K562 (cell line): ENCODE results near the gene SLC25A45. TPM values are rescaled to one million over a fixed set of nuclear protein-coding genes. Genes with fewer than 3 reads are reported as not detected.

ENCODE experiments used
- ADNP ChIP-seq: fragments of 200-800 bp; sonication (Bioruptor generic); IDR thresholded peaks from 2 replicates; pipeline ENCODE4 v1.6.1; 2016; ENCODE audit warnings: missing genetic modification characterization, missing compliant biosample characterization
- ELF2 ChIP-seq: fragments of 250-450 bp; sonication (Bioruptor Pico); IDR thresholded peaks from 2 replicates; pipeline ENCODE4 v1.5.0; 2021; ENCODE audit warnings: mild to moderate bottlenecking
- MTA2 ChIP-seq: fragments of 450-650 bp; IDR thresholded peaks from 2 replicates; pipeline ENCODE4 v1.6.1; 2016; ENCODE audit warnings: low read depth
- PHF20 ChIP-seq: fragments of 450-650 bp; IDR thresholded peaks from 2 replicates; pipeline ENCODE4 v1.6.1; 2018; ENCODE audit not compliant: partially characterized antibody
- RBM15 ChIP-seq: fragments of 200-400 bp; formaldehyde crosslinking; IDR thresholded peaks from 2 replicates; pipeline ENCODE4 v1.6.1; 2018; ENCODE audit warnings: mild to moderate bottlenecking, low read length, moderate library complexity; ENCODE audit not compliant: insufficient read depth
- ZEB2 ChIP-seq: fragments of 450-650 bp; IDR thresholded peaks from 2 replicates; pipeline ENCODE4 v1.6.1; 2016
- ZNF140 ChIP-seq: fragments of 250-450 bp; sonication (Bioruptor Pico); IDR thresholded peaks from 2 replicates; pipeline ENCODE4 v1.8.0; 2021; ENCODE audit warnings: moderate library complexity, mild to moderate bottlenecking, inconsistent platforms
- polyA plus RNA-seq, 8 experiments: library from polyadenylated mRNA; depleted of rRNA in 4 of 8; stranded (reverse) in 5 of 8; unstranded in 3 of 8; fragments of >200 nt; fragmentation: Nextera tagmentation in 2 of 8; fragmentation: Illumina TruSeq in 1 of 8; extraction: Ambion mirVana in 2 of 8; extraction: Trizol in 1 of 8; gene quantifications; 2 replicates each; pipeline versions ENCODE4 v1.2.1 to v1.2.3, GENCODE V29; 2011 to 2014; ENCODE audit warnings: inconsistent platforms in 1 of 8, missing spikeins in 1 of 8
- total RNA-seq, 7 experiments: library from RNA; depleted of rRNA in 6 of 7; stranded (reverse); fragments of >200 nt in 6 of 7; fragmentation: Illumina TruSeq in 2 of 7; extraction: Trizol in 2 of 7; gene quantifications; 2 replicates each; pipeline versions ENCODE4 v1.2.1 to v1.2.3, GENCODE V29; 2011 to 2021; ENCODE audit warnings: low replicate concordance in 1 of 7
- TF ChIP-seq, protein P1 (sequence below), 2 experiments: IDR thresholded peaks in 1 of 2; conservative IDR thresholded peaks in 1 of 2; 2 replicates each; pipeline ENCODE4 v1.6.1; 2016; ENCODE audit warnings: low read depth in 2 of 2, mild to moderate bottlenecking in 1 of 2, missing compliant biosample characterization in 1 of 2, missing genetic modification characterization in 1 of 2, moderate library complexity in 1 of 2
- TF ChIP-seq, protein P2 (sequence below): sonication (generic); formaldehyde crosslinking; IDR thresholded peaks from 2 replicates; pipeline ENCODE4 v1.8.1; 2022; ENCODE audit warnings: missing genetic modification reagents
- TF ChIP-seq, protein P3 (sequence below): sonication (generic); formaldehyde crosslinking; IDR thresholded peaks from 2 replicates; pipeline ENCODE4 v1.8.0; 2022; ENCODE audit warnings: mild to moderate bottlenecking, missing genetic modification reagents, borderline replicate concordance
- TF ChIP-seq, protein P4 (sequence below): fragments of 250-450 bp; sonication (Bioruptor Pico); IDR thresholded peaks from 2 replicates; pipeline ENCODE4 v1.8.0; 2021; ENCODE audit warnings: moderate library complexity, mild to moderate bottlenecking, inconsistent platforms
- TF ChIP-seq, protein P5 (sequence below): fragments of 450-650 bp; IDR thresholded peaks from 2 replicates; pipeline ENCODE4 v1.6.1; 2016; ENCODE audit warnings: low read depth

SLC25A45 gene
- total and polyA plus RNA-seq, 9 of the 15 experiments (the other 6 are each of a cell fraction or from before 2014, with no cell fraction given) = 0.15 to 2.3 (median 0.68) TPM

DNA sequence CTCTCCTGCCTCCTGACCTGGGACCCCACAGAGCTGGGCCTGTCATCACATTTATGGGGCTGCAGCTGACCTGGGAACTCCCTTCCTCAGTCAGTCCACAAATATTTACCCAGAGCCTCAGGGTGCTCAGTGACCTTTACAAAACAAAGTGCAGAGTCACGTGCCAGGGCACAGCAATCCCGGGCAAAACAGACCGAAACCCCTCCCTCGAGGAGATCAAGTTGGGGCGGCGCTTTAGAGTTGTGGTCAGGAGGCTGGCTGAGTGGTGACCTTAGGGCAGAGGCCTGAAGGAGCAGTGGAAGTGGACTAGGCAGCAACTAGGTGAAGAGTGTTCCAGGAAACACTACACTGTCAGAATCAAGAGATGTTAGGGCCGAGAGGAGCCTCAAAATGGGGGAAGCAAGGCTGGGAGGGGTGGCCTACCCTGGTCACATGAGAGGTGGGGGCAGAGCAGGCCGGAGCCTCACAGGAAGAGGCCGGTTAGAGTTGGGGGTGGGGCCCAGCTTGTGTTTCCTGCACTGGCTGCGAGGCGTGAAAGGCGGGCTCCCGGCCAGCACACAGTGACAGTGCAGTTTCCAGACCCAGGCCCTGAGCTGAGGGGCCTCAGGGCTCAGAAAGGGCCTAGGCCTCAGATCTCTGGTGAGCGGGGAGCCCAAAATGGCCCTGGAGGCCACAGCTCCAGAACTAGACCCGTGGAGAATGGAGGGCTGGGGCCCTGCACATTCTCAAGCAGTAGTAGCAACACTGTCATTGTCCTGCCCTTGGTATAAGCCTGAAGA lies 36.4 kb upstream of the SLC25A45 start (continued):
- TF ChIP-seq, protein P1, sequence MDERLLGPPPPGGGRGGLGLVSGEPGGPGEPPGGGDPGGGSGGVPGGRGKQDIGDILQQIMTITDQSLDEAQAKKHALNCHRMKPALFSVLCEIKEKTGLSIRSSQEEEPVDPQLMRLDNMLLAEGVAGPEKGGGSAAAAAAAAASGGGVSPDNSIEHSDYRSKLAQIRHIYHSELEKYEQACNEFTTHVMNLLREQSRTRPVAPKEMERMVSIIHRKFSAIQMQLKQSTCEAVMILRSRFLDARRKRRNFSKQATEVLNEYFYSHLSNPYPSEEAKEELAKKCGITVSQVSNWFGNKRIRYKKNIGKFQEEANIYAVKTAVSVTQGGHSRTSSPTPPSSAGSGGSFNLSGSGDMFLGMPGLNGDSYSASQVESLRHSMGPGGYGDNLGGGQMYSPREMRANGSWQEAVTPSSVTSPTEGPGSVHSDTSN (CRISPR knock-in tag; IDR thresholded peaks at IDR 0.05; ENCODE audit: low read depth) = no peak
- TF ChIP-seq, protein P1 (tag; conservative IDR thresholded peaks at IDR 0.05; ENCODE audit: low read depth) = peak; percentile 26
- TF ChIP-seq ZEB2 = peak; percentile 29; the same call in 1 of the 2 replicates
- no peak for TF ChIP-seq PHF20
- no peak for TF ChIP-seq ELF2 (CRISPR knock-in tag)
- TF ChIP-seq ZNF140 (CRISPR knock-in tag) = no peak
- TF ChIP-seq, protein P2, sequence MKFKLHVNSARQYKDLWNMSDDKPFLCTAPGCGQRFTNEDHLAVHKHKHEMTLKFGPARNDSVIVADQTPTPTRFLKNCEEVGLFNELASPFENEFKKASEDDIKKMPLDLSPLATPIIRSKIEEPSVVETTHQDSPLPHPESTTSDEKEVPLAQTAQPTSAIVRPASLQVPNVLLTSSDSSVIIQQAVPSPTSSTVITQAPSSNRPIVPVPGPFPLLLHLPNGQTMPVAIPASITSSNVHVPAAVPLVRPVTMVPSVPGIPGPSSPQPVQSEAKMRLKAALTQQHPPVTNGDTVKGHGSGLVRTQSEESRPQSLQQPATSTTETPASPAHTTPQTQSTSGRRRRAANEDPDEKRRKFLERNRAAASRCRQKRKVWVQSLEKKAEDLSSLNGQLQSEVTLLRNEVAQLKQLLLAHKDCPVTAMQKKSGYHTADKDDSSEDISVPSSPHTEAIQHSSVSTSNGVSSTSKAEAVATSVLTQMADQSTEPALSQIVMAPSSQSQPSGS (CRISPR knock-in tag) = no peak
- no peak for TF ChIP-seq RBM15
- no peak for TF ChIP-seq MTA2
- TF ChIP-seq, protein P3, sequence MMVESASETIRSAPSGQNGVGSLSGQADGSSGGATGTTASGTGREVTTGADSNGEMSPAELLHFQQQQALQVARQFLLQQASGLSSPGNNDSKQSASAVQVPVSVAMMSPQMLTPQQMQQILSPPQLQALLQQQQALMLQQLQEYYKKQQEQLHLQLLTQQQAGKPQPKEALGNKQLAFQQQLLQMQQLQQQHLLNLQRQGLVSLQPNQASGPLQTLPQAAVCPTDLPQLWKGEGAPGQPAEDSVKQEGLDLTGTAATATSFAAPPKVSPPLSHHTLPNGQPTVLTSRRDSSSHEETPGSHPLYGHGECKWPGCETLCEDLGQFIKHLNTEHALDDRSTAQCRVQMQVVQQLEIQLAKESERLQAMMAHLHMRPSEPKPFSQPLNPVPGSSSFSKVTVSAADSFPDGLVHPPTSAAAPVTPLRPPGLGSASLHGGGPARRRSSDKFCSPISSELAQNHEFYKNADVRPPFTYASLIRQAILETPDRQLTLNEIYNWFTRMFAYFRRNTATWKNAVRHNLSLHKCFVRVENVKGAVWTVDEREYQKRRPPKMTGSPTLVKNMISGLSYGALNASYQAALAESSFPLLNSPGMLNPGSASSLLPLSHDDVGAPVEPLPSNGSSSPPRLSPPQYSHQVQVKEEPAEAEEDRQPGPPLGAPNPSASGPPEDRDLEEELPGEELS = peak; percentile 62; the same call in 1 of the 2 replicates
- TF ChIP-seq ADNP = no peak
- TF ChIP-seq, protein P4, sequence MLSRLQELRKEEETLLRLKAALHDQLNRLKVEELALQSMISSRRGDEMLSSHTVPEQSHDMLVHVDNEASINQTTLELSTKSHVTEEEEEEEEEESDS (CRISPR knock-in tag) = no peak; the same call in 1 of the 2 replicates
- TF ChIP-seq, protein P5, sequence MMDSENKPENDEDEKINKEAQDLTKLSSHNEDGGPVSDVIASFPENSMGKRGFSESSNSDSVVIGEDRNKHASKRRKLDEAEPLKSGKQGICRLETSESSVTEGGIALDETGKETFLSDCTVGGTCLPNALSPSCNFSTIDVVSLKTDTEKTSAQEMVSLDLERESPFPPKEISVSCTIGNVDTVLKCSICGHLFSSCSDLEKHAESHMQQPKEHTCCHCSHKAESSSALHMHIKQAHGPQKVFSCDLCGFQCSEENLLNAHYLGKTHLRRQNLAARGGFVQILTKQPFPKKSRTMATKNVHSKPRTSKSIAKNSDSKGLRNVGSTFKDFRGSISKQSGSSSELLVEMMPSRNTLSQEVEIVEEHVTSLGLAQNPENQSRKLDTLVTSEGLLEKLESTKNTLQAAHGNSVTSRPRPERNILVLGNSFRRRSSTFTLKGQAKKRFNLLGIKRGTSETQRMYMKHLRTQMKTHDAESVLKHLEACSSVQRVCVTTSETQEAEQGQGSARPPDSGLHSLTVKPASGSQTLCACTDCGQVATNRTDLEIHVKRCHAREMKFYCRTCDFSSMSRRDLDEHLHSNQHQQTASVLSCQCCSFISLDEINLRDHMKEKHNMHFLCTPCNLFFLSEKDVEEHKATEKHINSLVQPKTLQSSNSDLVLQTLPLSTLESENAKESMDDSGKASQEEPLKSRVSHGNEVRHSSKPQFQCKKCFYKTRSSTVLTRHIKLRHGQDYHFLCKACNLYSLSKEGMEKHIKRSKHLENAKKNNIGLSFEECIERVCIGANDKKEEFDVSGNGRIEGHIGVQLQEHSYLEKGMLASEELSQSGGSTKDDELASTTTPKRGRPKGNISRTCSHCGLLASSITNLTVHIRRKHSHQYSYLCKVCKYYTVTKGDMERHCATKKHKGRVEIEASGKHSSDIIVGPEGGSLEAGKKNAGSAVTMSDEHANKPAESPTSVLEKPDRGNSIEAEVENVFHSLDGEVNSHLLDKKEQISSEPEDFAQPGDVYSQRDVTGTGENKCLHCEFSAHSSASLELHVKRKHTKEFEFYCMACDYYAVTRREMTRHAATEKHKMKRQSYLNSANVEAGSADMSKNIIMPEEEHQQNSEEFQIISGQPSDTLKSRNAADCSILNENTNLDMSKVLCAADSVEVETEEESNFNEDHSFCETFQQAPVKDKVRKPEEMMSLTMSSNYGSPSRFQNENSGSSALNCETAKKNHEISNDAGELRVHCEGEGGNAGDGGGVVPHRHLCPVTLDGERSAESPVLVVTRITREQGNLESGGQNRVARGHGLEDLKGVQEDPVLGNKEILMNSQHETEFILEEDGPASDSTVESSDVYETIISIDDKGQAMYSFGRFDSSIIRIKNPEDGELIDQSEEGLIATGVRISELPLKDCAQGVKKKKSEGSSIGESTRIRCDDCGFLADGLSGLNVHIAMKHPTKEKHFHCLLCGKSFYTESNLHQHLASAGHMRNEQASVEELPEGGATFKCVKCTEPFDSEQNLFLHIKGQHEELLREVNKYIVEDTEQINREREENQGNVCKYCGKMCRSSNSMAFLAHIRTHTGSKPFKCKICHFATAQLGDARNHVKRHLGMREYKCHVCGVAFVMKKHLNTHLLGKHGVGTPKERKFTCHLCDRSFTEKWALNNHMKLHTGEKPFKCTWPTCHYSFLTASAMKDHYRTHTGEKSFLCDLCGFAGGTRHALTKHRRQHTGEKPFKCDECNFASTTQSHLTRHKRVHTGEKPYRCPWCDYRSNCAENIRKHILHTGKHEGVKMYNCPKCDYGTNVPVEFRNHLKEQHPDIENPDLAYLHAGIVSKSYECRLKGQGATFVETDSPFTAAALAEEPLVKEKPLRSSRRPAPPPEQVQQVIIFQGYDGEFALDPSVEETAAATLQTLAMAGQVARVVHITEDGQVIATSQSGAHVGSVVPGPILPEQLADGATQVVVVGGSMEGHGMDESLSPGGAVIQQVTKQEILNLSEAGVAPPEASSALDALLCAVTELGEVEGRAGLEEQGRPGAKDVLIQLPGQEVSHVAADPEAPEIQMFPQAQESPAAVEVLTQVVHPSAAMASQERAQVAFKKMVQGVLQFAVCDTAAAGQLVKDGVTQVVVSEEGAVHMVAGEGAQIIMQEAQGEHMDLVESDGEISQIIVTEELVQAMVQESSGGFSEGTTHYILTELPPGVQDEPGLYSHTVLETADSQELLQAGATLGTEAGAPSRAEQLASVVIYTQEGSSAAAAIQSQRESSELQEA = no peak
